H9 (cell line): ENCODE measurements around the gene SMC4. TPM values are rescaled to one million over a fixed set of nuclear protein-coding genes. Genes with fewer than 3 reads are reported as not detected.

Experiments
- DNase-seq: peaks from one replicate; pipeline ENCODE4 v3.0.0-alpha.2; 2017
- H2AFZ ChIP-seq: one replicate; pipeline ENCODE4 v1.6.1; 2013; ENCODE audit warnings: mild to moderate bottlenecking, low read length, control low read depth, moderate library complexity
- H2AK5ac ChIP-seq: 2 replicates; pipeline ENCODE4 v1.6.1; 2013; ENCODE audit warnings: low read length, control low read depth, mixed read lengths; ENCODE audit not compliant: insufficient read length
- H2BK120ac ChIP-seq: one replicate; pipeline ENCODE4 v1.6.1; 2013; ENCODE audit warnings: low read depth, mild to moderate bottlenecking, low read length, control low read depth, inconsistent platforms; ENCODE audit not compliant: poor library complexity, severe bottlenecking
- H2BK12ac ChIP-seq: 2 replicates; pipeline ENCODE4 v1.6.1; 2013; ENCODE audit warnings: low read length, control low read depth, mixed read lengths, low read depth; ENCODE audit not compliant: insufficient read length
- H2BK15ac ChIP-seq: 2 replicates; pipeline ENCODE4 v1.6.1; 2013; ENCODE audit warnings: low read depth, low read length, control low read depth
- H2BK20ac ChIP-seq: one replicate; pipeline ENCODE4 v1.6.1; 2013; ENCODE audit warnings: low read depth, mild to moderate bottlenecking, low read length, control low read depth, inconsistent platforms; ENCODE audit not compliant: poor library complexity, severe bottlenecking
- H2BK5ac ChIP-seq: 2 replicates; pipeline ENCODE4 v1.6.1; 2013; ENCODE audit warnings: low read length, control low read depth, mixed read lengths; ENCODE audit not compliant: insufficient read length
- H3K14ac ChIP-seq: 2 replicates; pipeline ENCODE4 v1.6.1; 2013; ENCODE audit warnings: low read length, control low read depth; ENCODE audit not compliant: insufficient read depth
- H3K18ac ChIP-seq: 2 replicates; pipeline ENCODE4 v1.6.1; 2013; ENCODE audit warnings: low read depth, mild to moderate bottlenecking, mixed read lengths, low read length, control low read depth; ENCODE audit not compliant: insufficient read length
- H3K23ac ChIP-seq: 2 replicates; pipeline ENCODE4 v1.6.1; 2013; ENCODE audit warnings: low read length, control low read depth, mixed read lengths, low read depth; ENCODE audit not compliant: insufficient read length
- H3K23me2 ChIP-seq: 2 replicates; pipeline ENCODE4 v1.6.1; 2013; ENCODE audit warnings: low read depth, mild to moderate bottlenecking, mixed read lengths, low read length, control low read depth; ENCODE audit not compliant: insufficient read length, poor library complexity, severe bottlenecking
- H3K27ac ChIP-seq: 2 replicates; pipeline ENCODE4 v1.5.1; 2013; ENCODE audit warnings: low read length, control low read depth, mixed read lengths, low read depth; ENCODE audit not compliant: insufficient read length
- H3K27me3 ChIP-seq: 2 replicates; pipeline ENCODE4 v1.6.1; 2013; ENCODE audit warnings: low read length, control low read depth, inconsistent platforms; ENCODE audit not compliant: insufficient read depth
- H3K4ac ChIP-seq: 2 replicates; pipeline ENCODE4 v1.6.1; 2013; ENCODE audit warnings: low read depth, mild to moderate bottlenecking, control low read depth, inconsistent platforms, low read length, moderate library complexity
- H3K4me1 ChIP-seq: 2 replicates; pipeline ENCODE4 v1.6.1; 2013; ENCODE audit warnings: low read length, control low read depth, inconsistent platforms; ENCODE audit not compliant: insufficient read depth
- H3K4me2 ChIP-seq: 2 replicates; pipeline ENCODE4 v1.6.1; 2013; ENCODE audit warnings: low read length, control low read depth, mixed read lengths; ENCODE audit not compliant: insufficient read length, insufficient read depth
- H3K56ac ChIP-seq: 2 replicates; pipeline ENCODE4 v1.6.1; 2013; ENCODE audit warnings: low read depth, mild to moderate bottlenecking, mixed read lengths, low read length, control low read depth; ENCODE audit not compliant: insufficient read length
- H3K79me1 ChIP-seq: 2 replicates; pipeline ENCODE4 v1.6.1; 2013; ENCODE audit warnings: low read depth, mild to moderate bottlenecking, moderate library complexity, low read length, control low read depth, inconsistent platforms; ENCODE audit not compliant: insufficient read depth, poor library complexity, severe bottlenecking
- H3K79me2 ChIP-seq: 2 replicates; pipeline ENCODE4 v1.6.1; 2013; ENCODE audit warnings: low read length, control low read depth, inconsistent platforms; ENCODE audit not compliant: insufficient read depth
- H3K9ac ChIP-seq: 2 replicates; pipeline ENCODE4 v1.6.1; 2013; ENCODE audit warnings: low read length, control low read depth, mixed read lengths; ENCODE audit not compliant: insufficient read length; ENCODE audit errors: extremely low read depth
- H3K9me3 ChIP-seq: one replicate; pipeline ENCODE4 v1.6.1; 2013; ENCODE audit warnings: low read depth, low read length, inconsistent platforms; ENCODE audit not compliant: control insufficient read depth
- H3T11ph ChIP-seq: one replicate; pipeline ENCODE4 v1.6.1; 2013; ENCODE audit warnings: mild to moderate bottlenecking, low read length, control low read depth, inconsistent platforms
- H4K20me1 ChIP-seq: one replicate; pipeline ENCODE4 v1.6.1; 2013; ENCODE audit not compliant: control insufficient read depth, insufficient read length, insufficient read depth
- H4K5ac ChIP-seq: 2 replicates; pipeline ENCODE4 v1.6.1; 2013; ENCODE audit warnings: low read depth, mild to moderate bottlenecking, mixed read lengths, low read length, control low read depth; ENCODE audit not compliant: insufficient read length
- H4K8ac ChIP-seq: replicated peaks from 2 replicates; pipeline ENCODE4 v1.6.1; 2013; ENCODE audit warnings: low read length, control low read depth, mixed read lengths, low read depth; ENCODE audit not compliant: insufficient read length
- H4K91ac ChIP-seq: 2 replicates; pipeline ENCODE4 v1.6.1; 2013; ENCODE audit warnings: low read depth, mild to moderate bottlenecking, moderate library complexity, mixed read lengths, low read length, control low read depth; ENCODE audit not compliant: insufficient read length
- H3K27ac Mint-ChIP-seq, 3 experiments: 2 replicates in 2 of 3; 3 replicates in 1 of 3; pipeline ENCODE4 v1.8.0; 2020 to 2021; ENCODE audit warnings: mixed read lengths in 3 of 3, mild to moderate bottlenecking in 1 of 3, moderate library complexity in 1 of 3
- H3K27me3 Mint-ChIP-seq: 2 replicates; pipeline ENCODE4 v1.8.0; 2021; ENCODE audit warnings: low read depth, mild to moderate bottlenecking, moderate library complexity, mixed read lengths
- H3K36me3 Mint-ChIP-seq, 3 experiments: 2 replicates in 2 of 3; 3 replicates in 1 of 3; pipeline ENCODE4 v1.8.0; 2020 to 2021; ENCODE audit warnings: low read depth in 3 of 3, mixed read lengths in 3 of 3; ENCODE audit not compliant: insufficient read depth in 1 of 3
- H3K4me1 Mint-ChIP-seq, 2 experiments: 2 replicates each; pipeline ENCODE4 v1.8.0; 2020; ENCODE audit warnings: mixed read lengths in 2 of 2
- H3K4me3 Mint-ChIP-seq, 2 experiments: 2 replicates in 1 of 2; 3 replicates in 1 of 2; pipeline ENCODE4 v1.8.0; 2020 to 2021; ENCODE audit warnings: mild to moderate bottlenecking in 2 of 2, mixed read lengths in 2 of 2, moderate library complexity in 1 of 2
- H3K9me3 Mint-ChIP-seq, 2 experiments: 2 replicates in 1 of 2; 3 replicates in 1 of 2; pipeline ENCODE4 v1.8.0; 2020; ENCODE audit warnings: mild to moderate bottlenecking in 2 of 2, mixed read lengths in 2 of 2, moderate library complexity in 1 of 2
- WGBS: extraction: QIAGEN DNeasy Blood & Tissue Kit; methylation state at CpG from one replicate; pipeline ENCODE4 v1.1.7; 2013; ENCODE audit warnings: missing lambda C conversion rate, low lambda C conversion rate, mixed read lengths; ENCODE audit not compliant: insufficient read length; ENCODE audit errors: extremely low coverage; 5-methylcytosine and 5-hydroxymethylcytosine counted together
- total RNA-seq: library from RNA; stranded (reverse); gene quantifications from 2 replicates; pipeline ENCODE4 v1.2.1, GENCODE V29; 2021
- TF ChIP-seq, protein P1 (sequence below): fragments of 200-600 bp; sonication (generic); conservative IDR thresholded peaks from 3 replicates; pipeline ENCODE4 v1.8.0; 2021; ENCODE audit warnings: antibody characterized with exemption, mild to moderate bottlenecking

The SMC4 gene
- total RNA-seq, 1 experiment from 2014 or later = 130 TPM

DNA sequence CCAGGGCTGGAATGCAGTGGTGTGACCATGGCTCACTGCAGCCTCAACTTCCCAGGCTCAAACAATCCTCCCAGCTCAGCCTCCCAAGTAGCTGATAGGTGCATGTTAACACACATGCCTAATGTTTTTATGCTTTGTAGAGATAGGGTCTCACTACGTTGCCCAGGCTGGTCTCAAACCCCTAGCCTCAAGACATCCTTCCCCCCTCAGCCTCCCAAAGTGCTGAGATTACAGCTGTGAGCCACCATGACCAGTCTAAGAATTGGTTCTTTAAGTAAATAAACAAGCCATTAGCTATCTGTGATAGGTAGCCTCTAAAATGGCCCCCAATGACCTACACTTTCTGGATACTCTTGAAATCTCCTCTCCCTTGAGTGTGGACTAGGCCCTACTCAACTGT lies 46.4 kb downstream of the SMC4 start:
- no peaks in the 10 kb centered on the region for H4K20me1 ChIP-seq
- H2BK20ac ChIP-seq = no peak overlapping the region
- H3K56ac ChIP-seq = no peak overlapping the region
- peaks cover 8% of the 10 kb centered on the region for H3K23me2 ChIP-seq
- DNase-seq = no peak
- no peak overlapping the region for H3K4ac ChIP-seq
- Mint-ChIP-seq H3K4me1 (peaks cover 20 to 34% of the 10 kb centered on the region in 2 experiments), H3K27ac (peak overlapping the region in 1 of 3 experiments; percentile 65; a peak in 2 of 7 replicates), H3K4me3 (peak overlapping the region in 1 of 2 experiments; percentile 30; a peak in 1 of 5 replicates), H3K9me3 (peaks cover 0 to 14% of the 10 kb centered on the region in 2 experiments; a peak in 2 of 5 replicates), H3K36me3 (peaks cover 46 to 69% (median 49%) of the 10 kb centered on the region in 3 experiments), H3K27me3 (no peaks in the 10 kb centered on the region; the same call in 1 of the 2 replicates)
- no peak overlapping the region for H2BK120ac ChIP-seq
- H3K27me3 ChIP-seq = no peaks in the 10 kb centered on the region
- no peaks in the 10 kb centered on the region for H3K79me1 ChIP-seq
- no peak overlapping the region for H2BK15ac ChIP-seq
- no peak overlapping the region for H3K23ac ChIP-seq
- no peak overlapping the region for H3T11ph ChIP-seq
- TF ChIP-seq, protein P1, sequence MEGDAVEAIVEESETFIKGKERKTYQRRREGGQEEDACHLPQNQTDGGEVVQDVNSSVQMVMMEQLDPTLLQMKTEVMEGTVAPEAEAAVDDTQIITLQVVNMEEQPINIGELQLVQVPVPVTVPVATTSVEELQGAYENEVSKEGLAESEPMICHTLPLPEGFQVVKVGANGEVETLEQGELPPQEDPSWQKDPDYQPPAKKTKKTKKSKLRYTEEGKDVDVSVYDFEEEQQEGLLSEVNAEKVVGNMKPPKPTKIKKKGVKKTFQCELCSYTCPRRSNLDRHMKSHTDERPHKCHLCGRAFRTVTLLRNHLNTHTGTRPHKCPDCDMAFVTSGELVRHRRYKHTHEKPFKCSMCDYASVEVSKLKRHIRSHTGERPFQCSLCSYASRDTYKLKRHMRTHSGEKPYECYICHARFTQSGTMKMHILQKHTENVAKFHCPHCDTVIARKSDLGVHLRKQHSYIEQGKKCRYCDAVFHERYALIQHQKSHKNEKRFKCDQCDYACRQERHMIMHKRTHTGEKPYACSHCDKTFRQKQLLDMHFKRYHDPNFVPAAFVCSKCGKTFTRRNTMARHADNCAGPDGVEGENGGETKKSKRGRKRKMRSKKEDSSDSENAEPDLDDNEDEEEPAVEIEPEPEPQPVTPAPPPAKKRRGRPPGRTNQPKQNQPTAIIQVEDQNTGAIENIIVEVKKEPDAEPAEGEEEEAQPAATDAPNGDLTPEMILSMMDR = no peak
- no peaks in the 10 kb centered on the region for H3K4me1 ChIP-seq
- no peak overlapping the region for H3K9ac ChIP-seq
- H2AK5ac ChIP-seq = no peak overlapping the region
- H3K18ac ChIP-seq = no peak overlapping the region
- no peaks in the 10 kb centered on the region for H3K9me3 ChIP-seq
- H4K8ac ChIP-seq = no peak overlapping the region
- no peak overlapping the region for H4K91ac ChIP-seq
- no CpG with 5 or more reads among the region's 1 CpG for WGBS
- H2AFZ ChIP-seq = no peak overlapping the region
- H3K4me2 ChIP-seq = no peak overlapping the region
- no peak overlapping the region for H2BK12ac ChIP-seq
- H3K79me2 ChIP-seq = peaks cover 35% of the 10 kb centered on the region; the same call in 1 of the 2 replicates
- no peak overlapping the region for H3K14ac ChIP-seq
- no peak overlapping the region for H2BK5ac ChIP-seq
- H4K5ac ChIP-seq = no peak overlapping the region
- no peak overlapping the region for H3K27ac ChIP-seq
